ENCODE results near the gene CNTLN. TPM values are rescaled to one million over a fixed set of nuclear protein-coding genes. Genes with fewer than 3 reads are reported as not detected.
A peak's percentile ranks its signal among the peaks of the same experiment; 100 is the strongest.

Gene CNTLN
- 4.2 and 7.2 TPM in 2 replicates for total RNA-seq (2014; rRNA removed; shearing (Covaris generic); ENCODE audit: low replicate concordance)

GRCh38 chr9:17134396-17135294 lies at the start of gene CNTLN:
TSS of gene CNTLN (plus strand) at chr9:17135040. CDS start at chr9:17135066, 26 bp downstream.
- Histone ChIP-seq H3K36me3 (no peaks in the 10 kb centered on the region; the same call in 1 of the 2 replicates), H3K9me3 (no peaks in the 10 kb centered on the region), H3K4me3 (peak within 1 kb of the TSS; percentile 78), H3K27me3 (no peaks in the 10 kb centered on the region)
- DNase-seq = peak; percentile 89

- Histone ChIP-seq H3K27me3 (no peaks in the 10 kb centered on the region), H3K9me3 (no peaks in the 10 kb centered on the region), H3K4me3 (no peak overlapping the region), H3K36me3 (no peaks in the 10 kb centered on the region)
- DNase-seq = no peak
These were observed 46.3 kb upstream of the CNTLN start for GRCh38 chr9:17088566-17088965.

- Histone ChIP-seq H3K4me3 (no peak overlapping the region), H3K9me3 (no peaks in the 10 kb centered on the region), H3K27me3 (no peaks in the 10 kb centered on the region), H3K36me3 (no peaks in the 10 kb centered on the region)
- no peak for DNase-seq
These were observed 44.8 kb upstream of the CNTLN start for GRCh38 chr9:17090041-17090440.

- H3K36me3 ChIP-seq = no peaks in the 10 kb centered on the region
- DNase-seq = no peak
- no peaks in the 10 kb centered on the region for H3K9me3 ChIP-seq
- no peak overlapping the region for H3K4me3 ChIP-seq
- no peaks in the 10 kb centered on the region for H3K27me3 ChIP-seq
These were observed 18.4 kb upstream of the CNTLN start for GRCh38 chr9:17116400-17116837.

- no peak for DNase-seq
- Histone ChIP-seq H3K9me3 (no peaks in the 10 kb centered on the region), H3K27me3 (no peaks in the 10 kb centered on the region), H3K36me3 (no peaks in the 10 kb centered on the region), H3K4me3 (no peak overlapping the region)
These were observed 17.5 kb upstream of the CNTLN start for GRCh38 chr9:17117372-17117771.

GRCh38 chr9:17120203-17120602 lies 14.6 kb upstream of the CNTLN start:
- Histone ChIP-seq H3K9me3 (no peaks in the 10 kb centered on the region), H3K4me3 (no peak overlapping the region), H3K36me3 (no peaks in the 10 kb centered on the region), H3K27me3 (no peaks in the 10 kb centered on the region)
- no peak for DNase-seq

GRCh38 chr9:17121264-17121663 lies 13.6 kb upstream of the CNTLN start:
- DNase-seq = no peak
- no peaks in the 10 kb centered on the region for H3K36me3 ChIP-seq
- no peaks in the 10 kb centered on the region for H3K27me3 ChIP-seq
- no peaks in the 10 kb centered on the region for H3K9me3 ChIP-seq
- no peak overlapping the region for H3K4me3 ChIP-seq

GRCh38 chr9:17130291-17130690 lies 4.5 kb upstream of the CNTLN start:
- DNase-seq = no peak
- Histone ChIP-seq H3K4me3 (no peak overlapping the region), H3K9me3 (no peaks in the 10 kb centered on the region), H3K27me3 (no peaks in the 10 kb centered on the region), H3K36me3 (no peaks in the 10 kb centered on the region; the same call in 1 of the 2 replicates)

- Histone ChIP-seq H3K27me3 (no peaks in the 10 kb centered on the region), H3K4me3 (no peak overlapping the region), H3K9me3 (no peaks in the 10 kb centered on the region), H3K36me3 (no peaks in the 10 kb centered on the region; the same call in 1 of the 2 replicates)
- no peak for DNase-seq
These were observed 4.1 kb upstream of the CNTLN start for GRCh38 chr9:17130725-17131124.

- no peak overlapping the region for H3K4me3 ChIP-seq
- H3K36me3 ChIP-seq = no peaks in the 10 kb centered on the region; the same call in 1 of the 2 replicates
- H3K9me3 ChIP-seq = no peaks in the 10 kb centered on the region
- no peak for DNase-seq
- H3K27me3 ChIP-seq = no peaks in the 10 kb centered on the region
These were observed 3.3 kb upstream of the CNTLN start for GRCh38 chr9:17131494-17131893.

GRCh38 chr9:17135295-17136160 lies 688 bp downstream of the CNTLN start:
- Histone ChIP-seq H3K4me3 (peak overlapping the region; percentile 78), H3K9me3 (no peaks in the 10 kb centered on the region), H3K36me3 (no peaks in the 10 kb centered on the region; the same call in 1 of the 2 replicates), H3K27me3 (no peaks in the 10 kb centered on the region)
- DNase-seq = peak; percentile 52

GRCh38 chr9:17137566-17137965 lies 2.7 kb downstream of the CNTLN start:
- Histone ChIP-seq H3K36me3 (no peaks in the 10 kb centered on the region; the same call in 1 of the 2 replicates), H3K27me3 (no peaks in the 10 kb centered on the region), H3K4me3 (no peak overlapping the region), H3K9me3 (no peaks in the 10 kb centered on the region)
- DNase-seq = no peak

- Histone ChIP-seq H3K4me3 (no peak overlapping the region), H3K36me3 (peaks cover under 1% of the 10 kb centered on the region; the same call in 1 of the 2 replicates), H3K9me3 (no peaks in the 10 kb centered on the region), H3K27me3 (no peaks in the 10 kb centered on the region)
- DNase-seq = no peak
These were observed 3.7 kb downstream of the CNTLN start for GRCh38 chr9:17138503-17138902.

- H3K9me3 ChIP-seq = no peaks in the 10 kb centered on the region
- no peak overlapping the region for H3K4me3 ChIP-seq
- H3K27me3 ChIP-seq = no peaks in the 10 kb centered on the region
- no peak for DNase-seq
- H3K36me3 ChIP-seq = peaks cover 14% of the 10 kb centered on the region; the same call in 1 of the 2 replicates
These were observed 5.6 kb downstream of the CNTLN start for GRCh38 chr9:17140418-17140817.

- Histone ChIP-seq H3K27me3 (no peaks in the 10 kb centered on the region), H3K4me3 (no peak overlapping the region), H3K36me3 (peaks cover 29% of the 10 kb centered on the region), H3K9me3 (0 out of 2 replicates have a peak, but pooled peaks cover 4% of the 10 kb centered on the region)
- no peak for DNase-seq
These were observed 13.5 kb downstream of the CNTLN start for GRCh38 chr9:17148324-17148723.

GRCh38 chr9:17159469-17159868 lies 24.6 kb downstream of the CNTLN start:
- no peak overlapping the region for H3K4me3 ChIP-seq
- no peaks in the 10 kb centered on the region for H3K27me3 ChIP-seq
- no peaks in the 10 kb centered on the region for H3K9me3 ChIP-seq
- DNase-seq = no peak
- peaks cover 3% of the 10 kb centered on the region for H3K36me3 ChIP-seq

GRCh38 chr9:17160327-17160726 lies 25.5 kb downstream of the CNTLN start:
- H3K9me3 ChIP-seq = no peaks in the 10 kb centered on the region
- H3K36me3 ChIP-seq = no peaks in the 10 kb centered on the region; the same call in 1 of the 2 replicates
- no peaks in the 10 kb centered on the region for H3K27me3 ChIP-seq
- H3K4me3 ChIP-seq = no peak overlapping the region
- DNase-seq = no peak
